GM19035 (cell line): ENCODE results near the gene SPATS2L.

Experiments used
- ATAC-seq: cut with Tn5 transposase; IDR thresholded peaks from one replicate; pipeline ENCODE4 v1.9.1; 2021; ENCODE audit not compliant: unreplicated experiment

SPATS2L gene

GRCh38 chr2:200296118-200296517 is 10.4 kb upstream of the SPATS2L start:
- no peak for ATAC-seq

GRCh38 chr2:200297100-200297499 is 9.4 kb upstream of the SPATS2L start:
- no peak for ATAC-seq

GRCh38 chr2:200297989-200298388 is 8.5 kb upstream of the SPATS2L start:
- no peak for ATAC-seq

GRCh38 chr2:200298816-200299215 is 7.7 kb upstream of the SPATS2L start:
- ATAC-seq = no peak

- ATAC-seq = no peak
Observed at GRCh38 chr2:200300065-200300464, 6.4 kb upstream of the SPATS2L start.

GRCh38 chr2:200300638-200301314 is 5.7 kb upstream of the SPATS2L start:
- ATAC-seq = no peak

GRCh38 chr2:200301953-200302858 is 4.3 kb upstream of the SPATS2L start:
- ATAC-seq = no peak

GRCh38 chr2:200302940-200303727 is 3.4 kb upstream of the SPATS2L start:
- no peak for ATAC-seq

- no peak for ATAC-seq
Observed at GRCh38 chr2:200305797-200306195, 697 bp upstream of the SPATS2L start.

GRCh38 chr2:200306931-200307723 is 634 bp downstream of the SPATS2L start:
- peak; percentile 55 for ATAC-seq

GRCh38 chr2:200307724-200308545 is 1.4 kb downstream of the SPATS2L start:
- no peak for ATAC-seq

- no peak for ATAC-seq
Observed at GRCh38 chr2:200308546-200309295, 2.2 kb downstream of the SPATS2L start.

- no peak for ATAC-seq
Observed at GRCh38 chr2:200309296-200310049, 3.0 kb downstream of the SPATS2L start.

GRCh38 chr2:200310545-200310971 is 4.1 kb downstream of the SPATS2L start:
- no peak for ATAC-seq

GRCh38 chr2:200311139-200311538 is 4.6 kb downstream of the SPATS2L start:
- no peak for ATAC-seq

GRCh38 chr2:200314976-200315567 is 8.6 kb downstream of the SPATS2L start:
- no peak for ATAC-seq

- no peak for ATAC-seq
Observed at GRCh38 chr2:200317975-200318374, 11.5 kb downstream of the SPATS2L start.

GRCh38 chr2:200318940-200319435 is 12.5 kb downstream of the SPATS2L start:
- no peak for ATAC-seq
